Measurements from ENCODE around the gene KRT84.

DNA sequence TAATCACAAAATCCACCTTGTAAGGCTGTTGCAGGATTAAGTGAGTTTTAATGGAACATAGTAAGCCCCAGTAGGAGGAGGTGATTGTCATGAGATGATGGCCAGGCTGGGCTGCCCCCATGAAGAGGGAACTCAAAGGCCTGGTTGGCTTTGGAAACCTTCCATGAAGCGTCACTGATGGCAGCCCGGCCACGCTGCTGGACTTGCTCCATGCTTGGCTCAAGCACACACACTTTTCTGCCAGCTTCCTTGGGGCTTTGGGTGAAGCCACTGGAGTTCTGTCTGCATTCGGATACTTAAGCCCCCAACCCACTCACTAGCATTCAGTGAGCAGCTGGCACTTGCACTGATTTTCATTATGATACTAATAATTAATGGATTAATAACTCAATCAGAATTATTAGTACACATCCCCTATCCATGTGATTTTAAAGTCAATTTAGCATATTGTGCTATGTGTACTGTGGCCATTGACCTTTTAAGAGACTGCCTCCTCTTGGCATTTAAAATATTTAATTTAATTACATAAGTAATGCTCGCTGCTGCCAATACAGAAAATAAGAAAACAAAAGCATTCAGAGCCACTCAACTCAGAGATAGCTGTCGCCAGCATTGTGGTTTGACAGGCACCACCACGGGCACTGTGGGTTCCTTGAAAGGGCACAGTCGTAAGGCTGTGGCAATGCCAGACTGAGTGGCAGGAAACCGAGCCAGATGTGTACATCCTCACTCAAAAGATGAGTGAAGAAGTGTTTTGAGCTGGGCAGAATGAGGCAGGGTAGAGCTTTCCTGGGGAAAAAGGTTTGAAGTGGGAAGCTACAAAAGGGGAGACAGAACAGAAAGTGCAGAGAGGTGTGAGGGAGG lies 34.0 kb downstream of the KRT84 start:
- TF ChIP-seq, protein P1, sequence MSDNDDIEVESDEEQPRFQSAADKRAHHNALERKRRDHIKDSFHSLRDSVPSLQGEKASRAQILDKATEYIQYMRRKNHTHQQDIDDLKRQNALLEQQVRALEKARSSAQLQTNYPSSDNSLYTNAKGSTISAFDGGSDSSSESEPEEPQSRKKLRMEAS (IDR thresholded peaks at IDR 0.05; ENCODE audit: low read depth, low read length) = no peak
- TF ChIP-seq POLR2A (IDR thresholded peaks at IDR 0.05; ENCODE audit: extremely low read depth, insufficient read length) (no peak), MYC (IDR thresholded peaks at IDR 0.05; ENCODE audit: low read depth, low read length) (no peak)
- TF ChIP-seq, protein P2, sequence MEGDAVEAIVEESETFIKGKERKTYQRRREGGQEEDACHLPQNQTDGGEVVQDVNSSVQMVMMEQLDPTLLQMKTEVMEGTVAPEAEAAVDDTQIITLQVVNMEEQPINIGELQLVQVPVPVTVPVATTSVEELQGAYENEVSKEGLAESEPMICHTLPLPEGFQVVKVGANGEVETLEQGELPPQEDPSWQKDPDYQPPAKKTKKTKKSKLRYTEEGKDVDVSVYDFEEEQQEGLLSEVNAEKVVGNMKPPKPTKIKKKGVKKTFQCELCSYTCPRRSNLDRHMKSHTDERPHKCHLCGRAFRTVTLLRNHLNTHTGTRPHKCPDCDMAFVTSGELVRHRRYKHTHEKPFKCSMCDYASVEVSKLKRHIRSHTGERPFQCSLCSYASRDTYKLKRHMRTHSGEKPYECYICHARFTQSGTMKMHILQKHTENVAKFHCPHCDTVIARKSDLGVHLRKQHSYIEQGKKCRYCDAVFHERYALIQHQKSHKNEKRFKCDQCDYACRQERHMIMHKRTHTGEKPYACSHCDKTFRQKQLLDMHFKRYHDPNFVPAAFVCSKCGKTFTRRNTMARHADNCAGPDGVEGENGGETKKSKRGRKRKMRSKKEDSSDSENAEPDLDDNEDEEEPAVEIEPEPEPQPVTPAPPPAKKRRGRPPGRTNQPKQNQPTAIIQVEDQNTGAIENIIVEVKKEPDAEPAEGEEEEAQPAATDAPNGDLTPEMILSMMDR (IDR thresholded peaks at IDR 0.05; ENCODE audit: low read depth, low read length) = no peak

Data from NB4 (cell line).